Nephron (organoid): ENCODE measurements around the gene CCDC28B.

Source experiments
- H3K27ac Mint-ChIP-seq, 3 experiments: 2 replicates each; pipeline ENCODE4 v1.8.0; 2020; ENCODE audit warnings: mixed read lengths in 3 of 3, mild to moderate bottlenecking in 2 of 3, moderate library complexity in 1 of 3
- H3K27me3 Mint-ChIP-seq: 2 replicates; pipeline ENCODE4 v1.8.0; 2021; ENCODE audit warnings: low read depth, mild to moderate bottlenecking, moderate library complexity, mixed read lengths
- H3K36me3 Mint-ChIP-seq: 2 replicates; pipeline ENCODE4 v1.8.0; 2020; ENCODE audit warnings: low read depth, mixed read lengths
- H3K4me1 Mint-ChIP-seq: 2 replicates; pipeline ENCODE4 v1.8.0; 2020; ENCODE audit warnings: mixed read lengths
- H3K4me3 Mint-ChIP-seq, 3 experiments: 2 replicates each; pipeline ENCODE4 v1.8.0; 2020; ENCODE audit warnings: mild to moderate bottlenecking in 3 of 3, mixed read lengths in 3 of 3, moderate library complexity in 2 of 3
- H3K9me3 Mint-ChIP-seq: 2 replicates; pipeline ENCODE4 v1.8.0; 2020; ENCODE audit warnings: mixed read lengths
- TF ChIP-seq, protein P1 (sequence below), 3 experiments: fragments of 200-600 bp; sonication (generic); IDR thresholded peaks; one replicate each; pipeline ENCODE4 v1.5.0; 2021; ENCODE audit warnings: antibody characterized with exemption in 3 of 3; ENCODE audit not compliant: unreplicated experiment in 3 of 3

Gene CCDC28B

GRCh38 chr1:32186077-32186476 is 14.3 kb upstream of the CCDC28B start:
- Mint-ChIP-seq H3K36me3 (peaks cover 74% of the 10 kb centered on the region), H3K9me3 (no peaks in the 10 kb centered on the region), H3K4me1 (peaks cover 27% of the 10 kb centered on the region), H3K4me3 (no peak overlapping the region), H3K27me3 (no peaks in the 10 kb centered on the region), H3K27ac (no peak overlapping the region)
- TF ChIP-seq, protein P1, sequence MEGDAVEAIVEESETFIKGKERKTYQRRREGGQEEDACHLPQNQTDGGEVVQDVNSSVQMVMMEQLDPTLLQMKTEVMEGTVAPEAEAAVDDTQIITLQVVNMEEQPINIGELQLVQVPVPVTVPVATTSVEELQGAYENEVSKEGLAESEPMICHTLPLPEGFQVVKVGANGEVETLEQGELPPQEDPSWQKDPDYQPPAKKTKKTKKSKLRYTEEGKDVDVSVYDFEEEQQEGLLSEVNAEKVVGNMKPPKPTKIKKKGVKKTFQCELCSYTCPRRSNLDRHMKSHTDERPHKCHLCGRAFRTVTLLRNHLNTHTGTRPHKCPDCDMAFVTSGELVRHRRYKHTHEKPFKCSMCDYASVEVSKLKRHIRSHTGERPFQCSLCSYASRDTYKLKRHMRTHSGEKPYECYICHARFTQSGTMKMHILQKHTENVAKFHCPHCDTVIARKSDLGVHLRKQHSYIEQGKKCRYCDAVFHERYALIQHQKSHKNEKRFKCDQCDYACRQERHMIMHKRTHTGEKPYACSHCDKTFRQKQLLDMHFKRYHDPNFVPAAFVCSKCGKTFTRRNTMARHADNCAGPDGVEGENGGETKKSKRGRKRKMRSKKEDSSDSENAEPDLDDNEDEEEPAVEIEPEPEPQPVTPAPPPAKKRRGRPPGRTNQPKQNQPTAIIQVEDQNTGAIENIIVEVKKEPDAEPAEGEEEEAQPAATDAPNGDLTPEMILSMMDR (IDR thresholded peaks at IDR 0.05; ENCODE audit: unreplicated experiment in 3 of 3), result no peak

GRCh38 chr1:32186491-32186890 is 13.9 kb upstream of the CCDC28B start:
- Mint-ChIP-seq H3K9me3 (no peaks in the 10 kb centered on the region), H3K27me3 (no peaks in the 10 kb centered on the region)

GRCh38 chr1:32187850-32188249 is 12.5 kb upstream of the CCDC28B start:
- Mint-ChIP-seq H3K36me3 (peaks cover 74% of the 10 kb centered on the region), H3K27me3 (no peaks in the 10 kb centered on the region), H3K9me3 (no peaks in the 10 kb centered on the region), H3K4me1 (peaks cover 20% of the 10 kb centered on the region), H3K27ac (no peak overlapping the region), H3K4me3 (no peak overlapping the region)
- TF ChIP-seq, protein P1 (IDR thresholded peaks at IDR 0.05; ENCODE audit: unreplicated experiment in 3 of 3), result no peak

More at GRCh38 chr1:32186491-32186890, 13.9 kb upstream of the CCDC28B start:
- Mint-ChIP-seq H3K36me3 (peaks cover 74% of the 10 kb centered on the region), H3K27ac (no peak overlapping the region), H3K4me1 (peaks cover 23% of the 10 kb centered on the region), H3K4me3 (no peak overlapping the region)
- TF ChIP-seq, protein P1 (IDR thresholded peaks at IDR 0.05; ENCODE audit: unreplicated experiment in 3 of 3), result no peak

DNA sequence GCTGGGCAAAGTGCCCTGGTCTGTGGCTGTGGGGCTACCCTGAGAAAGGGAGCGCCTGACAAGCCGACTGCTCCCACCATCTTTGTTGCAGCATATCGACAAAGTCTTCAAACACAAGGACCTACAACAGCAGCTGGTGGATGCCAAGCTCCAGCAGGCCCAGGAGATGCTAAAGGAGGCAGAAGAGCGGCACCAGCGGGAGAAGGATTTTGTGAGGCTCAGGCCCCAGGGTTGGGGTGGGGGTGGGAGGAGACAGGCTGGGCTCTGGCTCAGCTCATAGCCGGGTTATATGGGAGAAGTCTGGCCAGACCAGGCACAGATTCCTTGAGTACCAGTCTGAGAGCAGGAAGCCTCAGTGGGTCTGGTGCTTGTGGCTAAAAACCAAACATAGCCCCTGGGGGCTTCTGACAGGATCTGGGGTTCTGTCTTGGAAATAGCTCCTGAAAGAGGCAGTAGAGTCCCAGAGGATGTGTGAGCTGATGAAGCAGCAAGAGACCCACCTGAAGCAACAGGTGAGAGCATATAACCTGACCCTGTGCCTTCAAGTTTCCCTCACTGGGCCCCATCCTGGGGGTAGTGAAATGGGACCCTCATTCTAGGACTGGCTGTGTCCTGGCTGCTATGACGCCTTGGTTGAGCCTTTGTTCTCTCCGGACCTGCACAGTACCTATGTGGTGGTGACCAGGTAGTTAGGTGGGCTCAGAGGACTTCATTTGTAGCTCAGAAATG is 8.0 kb upstream of the CCDC28B start:
- Mint-ChIP-seq H3K4me3 (no peak overlapping the region), H3K27me3 (no peaks in the 10 kb centered on the region), H3K36me3 (peaks cover 72% of the 10 kb centered on the region), H3K4me1 (peaks cover 3% of the 10 kb centered on the region), H3K9me3 (no peaks in the 10 kb centered on the region), H3K27ac (no peak overlapping the region)
- TF ChIP-seq, protein P1 (IDR thresholded peaks at IDR 0.05; ENCODE audit: unreplicated experiment in 3 of 3), result no peak

- no peak overlapping the region for H3K27ac Mint-ChIP-seq
- H3K4me3 Mint-ChIP-seq, result no peak overlapping the region
- H3K27me3 Mint-ChIP-seq, result no peaks in the 10 kb centered on the region
- no peaks in the 10 kb centered on the region for H3K9me3 Mint-ChIP-seq
- TF ChIP-seq, protein P1 (IDR thresholded peaks at IDR 0.05; ENCODE audit: unreplicated experiment in 3 of 3), result no peak
- H3K36me3 Mint-ChIP-seq, result peaks cover 51% of the 10 kb centered on the region
- peaks cover 17% of the 10 kb centered on the region for H3K4me1 Mint-ChIP-seq
Observed at GRCh38 chr1:32194984-32195383, 5.4 kb upstream of the CCDC28B start.

DNA sequence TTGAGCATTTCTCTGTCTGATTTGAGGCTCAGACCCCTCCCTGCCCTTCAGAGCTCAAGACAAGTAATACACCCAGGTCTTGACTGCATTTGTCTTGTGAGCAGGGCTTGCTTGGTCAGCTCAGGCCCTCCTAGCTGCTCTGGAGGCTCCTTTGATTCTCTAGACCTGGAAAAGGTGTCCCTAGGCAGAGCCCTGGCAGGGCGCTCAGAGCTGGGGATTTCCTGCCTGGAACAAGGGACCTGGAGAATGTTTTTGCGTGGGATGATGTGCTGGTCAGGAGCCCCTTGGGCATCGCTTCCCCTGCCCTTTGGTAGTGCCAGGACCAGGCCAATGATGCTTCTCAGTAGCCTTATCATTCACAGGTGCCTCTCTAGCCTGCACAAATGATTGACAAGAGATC is 4.9 kb upstream of the CCDC28B start:
- TF ChIP-seq, protein P1 (IDR thresholded peaks at IDR 0.05; ENCODE audit: unreplicated experiment in 3 of 3), result no peak
- H3K36me3 Mint-ChIP-seq, result peaks cover 46% of the 10 kb centered on the region
- H3K27ac Mint-ChIP-seq, result no peak overlapping the region
- H3K27me3 Mint-ChIP-seq, result no peaks in the 10 kb centered on the region
- H3K4me3 Mint-ChIP-seq, result no peak overlapping the region
- H3K4me1 Mint-ChIP-seq, result peaks cover 21% of the 10 kb centered on the region
- H3K9me3 Mint-ChIP-seq, result no peaks in the 10 kb centered on the region
